Esophagus squamous epithelium (tissue), 4 donors: Measurements from ENCODE around the gene MUC22.
"Not testable (repeated sequence)": the region's sequence is repeated elsewhere in the genome, so short reads cannot be mapped to it uniquely, and the experiment has no call there.

Experiments
- CTCF ChIP-seq, 6 experiments: fragments of 450-650 bp in 4 of 6; fragments of 200-600 bp in 2 of 6; sonication (generic) in 2 of 6; IDR thresholded peaks; one replicate each; pipeline ENCODE4 v1.5.1; 2016 to 2019; ENCODE audit warnings: antibody characterized with exemption in 6 of 6, mild to moderate bottlenecking in 4 of 6, moderate library complexity in 4 of 6
- POLR2A ChIP-seq, 4 donors: fragments of 450-650 bp; IDR thresholded peaks; one replicate each; pipeline ENCODE4 v1.6.1; 2017; ENCODE audit warnings: antibody characterized with exemption in 4 of 4, mild to moderate bottlenecking in 4 of 4, moderate library complexity in 3 of 4

DNA sequence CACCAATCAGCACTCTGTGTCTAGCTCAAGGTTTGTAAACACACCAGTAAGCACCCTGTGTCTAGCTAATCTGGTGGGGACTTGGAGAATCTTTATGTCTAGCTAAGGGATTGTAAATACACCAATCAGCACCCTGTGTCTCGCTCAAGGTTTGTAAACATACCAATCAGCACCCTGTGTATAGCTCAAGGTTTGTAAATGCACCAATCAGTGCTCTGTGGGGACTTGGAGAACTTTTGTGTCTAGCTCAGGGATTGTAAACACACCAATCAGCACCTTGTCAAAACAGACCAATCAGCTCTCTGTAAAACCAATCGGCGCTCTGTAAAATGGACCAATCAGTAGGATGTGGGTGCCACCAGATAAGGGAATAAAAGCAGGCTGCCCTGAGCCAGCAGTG lies 7.2 kb downstream of the MUC22 start:
- not testable (repeated sequence) for TF ChIP-seq POLR2A, CTCF (IDR thresholded peaks at IDR 0.05)
